Pons (tissue), 1 donor: ENCODE measurements around the gene NLGN4Y.

ENCODE experiments used
- DNase-seq: peaks from one replicate; pipeline ENCODE4 v3.0.0-alpha.2; 2016; ENCODE audit warnings: low spot score

Gene NLGN4Y

GRCh38 chrY:14524272-14525231 lies at the start of gene NLGN4Y:
Gene NLGN4Y (plus strand): TSS chrY:14524529. CDS start chrY:14622120, 97,591 bp downstream.
- DNase-seq: peak; percentile 32

- no peak for DNase-seq
Observed at GRCh38 chrY:14485935-14486334, 38.4 kb upstream of the NLGN4Y start.

- no peak for DNase-seq
Observed at GRCh38 chrY:14490226-14490625, 34.1 kb upstream of the NLGN4Y start.

GRCh38 chrY:14498071-14498470 lies 26.3 kb upstream of the NLGN4Y start:
- DNase-seq: no peak

GRCh38 chrY:14504592-14504991 lies 19.7 kb upstream of the NLGN4Y start:
- DNase-seq: no peak

GRCh38 chrY:14522379-14522950 lies 1.9 kb upstream of the NLGN4Y start:
- peak; percentile 84 for DNase-seq

GRCh38 chrY:14523491-14524271 lies 648 bp upstream of the NLGN4Y start:
- DNase-seq: peak; percentile 15

GRCh38 chrY:14525315-14525714 lies 986 bp downstream of the NLGN4Y start:
- DNase-seq: no peak

- DNase-seq: no peak
Observed at GRCh38 chrY:14528361-14528760, 4.0 kb downstream of the NLGN4Y start.

- no peak for DNase-seq
Observed at GRCh38 chrY:14536703-14537102, 12.4 kb downstream of the NLGN4Y start.

GRCh38 chrY:14543506-14543905 lies 19.2 kb downstream of the NLGN4Y start:
- DNase-seq: no peak

- DNase-seq: no peak
Observed at GRCh38 chrY:14581294-14581693, 57.0 kb downstream of the NLGN4Y start.

GRCh38 chrY:14586725-14587124 lies 62.4 kb downstream of the NLGN4Y start:
- peak; percentile 1 for DNase-seq

- DNase-seq: no peak
Observed at GRCh38 chrY:14601372-14601771, 77.0 kb downstream of the NLGN4Y start.

- no peak for DNase-seq
Observed at GRCh38 chrY:14617625-14618024, 93.3 kb downstream of the NLGN4Y start.

- DNase-seq: no peak
Observed at GRCh38 chrY:14618513-14618912, 94.2 kb downstream of the NLGN4Y start.

GRCh38 chrY:14628208-14628607 lies 103.9 kb downstream of the NLGN4Y start:
- no peak for DNase-seq

- DNase-seq: no peak
Observed at GRCh38 chrY:14631676-14632075, 107.3 kb downstream of the NLGN4Y start.

GRCh38 chrY:14633718-14634117 lies 109.4 kb downstream of the NLGN4Y start:
- no peak for DNase-seq

GRCh38 chrY:14634954-14635353 lies 110.6 kb downstream of the NLGN4Y start:
- no peak for DNase-seq

- no peak for DNase-seq
Observed at GRCh38 chrY:14637551-14637950, 113.2 kb downstream of the NLGN4Y start.

- DNase-seq: no peak
Observed at GRCh38 chrY:14641853-14642252, 117.5 kb downstream of the NLGN4Y start.
